GM19467 (cell line): ENCODE measurements around the gene NBEA.

Experiments
- ATAC-seq: cut with Tn5 transposase; IDR thresholded peaks from one replicate; pipeline ENCODE4 v1.9.1; 2021; ENCODE audit warnings: mild to moderate bottlenecking, moderate library complexity; ENCODE audit not compliant: unreplicated experiment

NBEA gene

DNA sequence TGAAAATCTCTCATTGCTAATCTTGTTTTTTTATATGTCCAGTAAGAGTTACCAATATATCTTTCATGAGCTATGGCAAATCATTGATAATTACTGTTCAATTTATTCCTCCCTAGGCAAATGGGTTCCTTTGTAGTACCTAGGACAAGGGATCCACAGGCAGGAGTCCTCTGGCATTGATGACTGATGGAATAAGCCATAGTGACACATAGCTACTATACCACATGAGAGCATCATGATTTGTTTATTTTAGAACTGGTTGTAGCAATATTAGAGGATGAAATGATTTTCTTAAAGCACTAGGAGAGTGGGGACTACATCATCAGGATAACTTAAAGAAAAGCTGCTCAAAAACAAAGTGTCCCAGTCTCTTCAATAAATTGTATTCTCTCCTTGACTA, 556.2 kb downstream of the NBEA start:
- ATAC-seq = no peak

DNA sequence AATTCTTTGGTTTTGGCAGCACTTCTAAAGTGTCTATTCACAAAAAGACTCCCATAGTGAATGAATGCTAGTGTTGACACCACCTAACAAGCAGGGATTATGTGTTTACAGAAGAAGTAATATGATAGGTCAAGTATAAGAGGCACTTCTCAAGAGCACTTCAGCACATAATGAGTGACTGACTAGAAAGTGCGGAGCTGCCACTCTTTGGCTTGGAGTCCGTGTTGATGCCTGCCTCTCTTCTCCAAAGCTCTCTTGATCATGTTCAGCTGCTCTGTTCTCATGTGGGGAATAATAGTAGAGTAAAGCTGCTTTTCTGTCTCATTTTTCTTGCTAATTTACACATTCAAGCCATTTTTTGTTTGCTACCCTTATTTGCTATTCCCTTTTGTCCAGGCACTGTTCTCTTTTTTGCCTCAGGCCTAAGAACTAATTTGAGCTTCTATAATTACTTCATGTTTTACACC, 557.2 kb downstream of the NBEA start:
- ATAC-seq = no peak

DNA sequence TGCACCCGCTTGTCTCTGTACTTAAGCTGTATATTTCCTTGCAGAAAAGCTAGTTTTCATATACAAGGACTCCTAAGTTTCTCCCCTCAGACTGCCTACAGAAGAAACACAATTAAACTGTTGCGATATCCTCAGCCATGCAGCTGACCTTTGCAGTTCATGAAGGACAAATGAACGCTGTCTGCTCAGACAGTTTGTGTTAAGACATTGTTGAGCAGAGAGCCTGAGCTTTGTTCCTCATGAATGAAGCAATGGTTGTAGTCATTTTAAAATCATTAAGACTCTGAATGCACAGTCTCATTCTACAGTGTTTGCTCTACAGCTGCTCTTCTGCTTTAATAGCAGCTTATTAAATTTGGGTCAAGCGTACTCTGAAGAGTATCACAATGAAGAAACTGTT, 557.6 kb downstream of the NBEA start:
- no peak for ATAC-seq

DNA sequence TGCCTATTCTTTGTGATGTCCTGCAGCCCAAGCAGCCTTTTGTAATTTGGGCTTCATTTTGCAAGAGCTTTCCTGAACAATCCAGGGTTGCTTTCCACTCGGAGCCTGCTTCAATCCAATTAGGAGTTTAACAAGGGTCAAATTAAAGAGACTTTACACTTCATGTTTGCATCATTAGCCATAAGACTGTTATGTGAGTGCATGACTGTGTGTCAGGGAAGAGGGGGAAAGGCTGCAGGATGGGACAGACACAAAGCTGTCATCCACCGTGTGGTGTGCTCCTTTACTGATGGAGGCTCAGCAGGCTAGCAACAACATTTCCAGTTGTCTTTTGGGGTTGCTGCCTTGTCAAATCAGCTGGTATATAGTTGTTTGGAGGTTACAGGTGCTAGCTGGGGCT, 558.1 kb downstream of the NBEA start:
- ATAC-seq = no peak

DNA sequence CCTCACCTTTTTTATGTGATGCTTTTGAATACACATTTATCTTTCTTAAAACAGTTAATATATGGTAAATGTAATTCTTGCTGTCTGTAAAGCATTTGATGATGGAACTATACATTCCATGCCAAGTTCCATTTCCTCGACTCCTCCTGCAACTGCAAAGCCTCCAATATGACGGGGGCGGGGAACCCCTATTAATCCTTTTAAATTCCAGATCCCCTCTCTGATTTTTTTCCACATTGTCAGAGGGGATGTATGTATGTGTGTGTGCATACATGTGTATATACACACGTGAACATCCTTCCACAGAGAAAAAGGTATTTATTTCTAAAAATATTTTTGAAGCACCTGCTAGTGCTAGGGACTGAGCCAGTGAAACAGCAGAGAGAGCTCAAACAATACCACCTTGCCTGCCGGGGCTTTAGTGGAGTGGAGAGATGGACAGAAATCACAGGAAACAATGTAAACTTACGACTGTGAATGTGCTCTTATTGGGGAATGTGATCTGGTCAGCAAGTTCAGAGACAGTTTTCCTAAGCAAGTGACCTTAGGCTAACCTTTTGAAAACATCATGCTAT, 559.7 kb downstream of the NBEA start:
- ATAC-seq = no peak

DNA sequence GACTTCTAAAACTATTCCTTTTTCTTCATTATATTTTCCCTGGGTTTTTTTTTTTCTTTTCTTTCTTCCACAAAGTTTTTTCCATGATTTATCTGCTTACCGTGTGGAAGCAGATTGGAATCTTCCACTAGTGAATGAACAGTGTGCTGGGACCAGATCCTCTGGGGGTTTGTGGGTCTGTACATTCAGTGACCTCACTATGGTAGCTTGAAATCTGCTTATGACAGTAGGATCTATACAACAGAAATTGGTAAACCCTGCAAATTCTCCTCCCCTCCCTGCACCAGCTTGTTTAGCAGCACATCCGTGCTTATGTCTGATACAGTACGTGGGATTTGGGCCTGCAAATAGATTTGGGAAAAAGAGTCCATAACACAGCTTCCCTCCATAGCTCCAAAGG, 560.4 kb downstream of the NBEA start:
- ATAC-seq = no peak

DNA sequence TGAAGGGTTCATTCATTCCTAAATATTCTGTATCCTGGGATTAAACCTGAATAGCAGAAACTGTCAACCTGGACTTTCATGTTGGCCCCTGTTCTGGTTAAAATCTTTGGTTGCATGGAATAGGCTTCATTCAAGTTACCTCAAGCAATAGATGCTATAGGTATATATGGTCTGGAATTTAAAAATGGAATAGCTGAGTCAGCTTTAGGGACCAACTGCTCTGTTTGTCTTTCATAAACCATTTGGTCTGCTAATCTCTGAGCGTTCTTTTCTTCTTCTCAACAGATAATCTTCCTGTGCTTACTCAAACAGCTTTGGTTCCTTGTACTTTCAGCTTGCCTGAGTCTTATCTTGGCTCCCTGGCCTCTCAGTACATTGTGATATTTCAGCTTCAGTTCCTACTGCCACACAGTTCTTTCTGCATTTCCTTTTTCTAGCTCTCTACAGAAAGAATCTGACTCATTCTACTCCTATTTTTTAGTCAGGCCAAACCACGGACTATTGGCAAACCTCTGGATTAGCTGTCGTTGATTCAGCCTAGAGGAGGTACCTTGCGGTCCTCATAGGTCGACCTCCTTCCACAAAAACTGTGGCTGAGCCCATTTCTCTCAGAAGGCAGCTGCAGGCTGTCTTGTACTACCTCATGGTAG, 570.3 kb downstream of the NBEA start:
- no peak for ATAC-seq

DNA sequence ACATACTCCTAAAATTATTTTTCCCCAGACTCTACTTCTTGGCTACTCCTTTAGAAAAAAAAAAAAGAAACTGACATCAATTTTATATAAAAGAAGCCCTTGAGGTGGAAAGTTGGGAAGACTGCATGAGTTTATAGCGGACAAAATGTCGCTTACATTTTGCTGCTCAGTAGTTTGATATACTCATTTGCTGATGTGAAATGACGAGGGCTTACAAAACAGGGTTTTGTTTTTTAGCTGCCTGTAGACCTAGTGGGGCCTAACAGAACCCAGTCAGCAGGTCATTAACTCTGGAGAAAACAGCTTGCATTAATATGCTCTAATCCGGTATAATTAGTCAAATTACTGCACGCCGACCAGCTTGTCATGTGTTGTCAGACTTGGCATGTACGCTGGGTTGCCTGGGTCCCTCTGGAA, 572.0 kb downstream of the NBEA start:
- no peak for ATAC-seq

DNA sequence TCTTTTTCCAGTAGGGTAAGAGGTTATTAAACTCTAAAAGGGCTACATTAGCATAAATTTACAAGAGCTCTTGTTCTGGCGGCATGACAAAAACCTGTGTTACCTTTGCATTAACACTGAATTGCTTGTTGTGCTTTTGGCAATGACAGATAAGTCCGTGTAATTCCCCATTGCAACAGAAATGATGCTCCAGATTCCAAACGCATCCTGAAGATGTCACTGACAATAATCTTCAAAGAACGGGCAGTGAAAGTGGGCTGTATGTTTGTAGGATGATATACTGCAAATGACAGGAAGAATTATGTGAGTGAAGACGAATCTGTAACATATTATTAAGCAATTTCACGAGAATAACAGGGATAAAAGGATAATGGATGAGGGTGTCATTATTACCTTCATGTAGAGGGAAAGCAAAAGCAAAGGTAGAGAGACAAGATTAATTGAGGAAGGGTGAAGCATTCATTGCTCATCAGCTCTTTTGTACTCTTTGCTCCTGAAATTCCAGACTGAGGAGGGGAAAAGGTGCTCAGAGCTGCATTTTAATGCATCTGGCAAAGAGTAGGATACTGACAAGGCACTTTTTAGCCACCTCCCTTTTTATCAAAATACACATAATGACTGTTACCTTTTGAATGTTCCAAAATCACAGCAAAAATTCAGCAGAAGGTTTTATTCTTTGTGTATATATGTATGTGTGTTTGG, 572.9 kb downstream of the NBEA start:
- ATAC-seq = no peak

DNA sequence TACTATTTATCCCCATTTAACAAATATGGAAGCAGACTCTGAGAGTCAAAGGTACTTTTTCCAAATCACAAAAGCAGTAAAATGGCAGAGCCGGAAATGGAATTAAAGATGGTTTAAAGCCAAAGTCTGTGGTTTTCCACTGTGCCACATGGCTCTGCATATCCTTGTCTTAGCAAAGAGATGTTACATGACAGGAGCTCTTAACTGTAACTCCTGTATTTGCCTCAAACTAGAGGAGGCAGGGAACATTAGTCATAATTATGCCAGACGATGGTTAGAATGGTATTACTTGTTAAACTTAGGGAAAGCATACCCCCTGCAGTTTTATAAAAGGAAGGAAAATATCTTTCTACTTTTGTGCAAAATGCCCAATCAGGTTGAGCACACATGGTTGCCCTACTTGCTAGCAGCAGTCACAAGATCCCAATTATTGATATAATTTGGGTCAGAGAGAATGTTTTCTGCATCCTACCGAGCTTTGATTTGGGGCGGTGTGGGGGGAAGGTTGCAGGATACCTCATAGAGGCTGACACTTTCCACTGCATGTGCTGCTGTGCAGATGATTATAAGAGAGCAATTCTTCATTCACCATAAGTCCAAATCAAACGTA, 576.4 kb downstream of the NBEA start:
- ATAC-seq = no peak

DNA sequence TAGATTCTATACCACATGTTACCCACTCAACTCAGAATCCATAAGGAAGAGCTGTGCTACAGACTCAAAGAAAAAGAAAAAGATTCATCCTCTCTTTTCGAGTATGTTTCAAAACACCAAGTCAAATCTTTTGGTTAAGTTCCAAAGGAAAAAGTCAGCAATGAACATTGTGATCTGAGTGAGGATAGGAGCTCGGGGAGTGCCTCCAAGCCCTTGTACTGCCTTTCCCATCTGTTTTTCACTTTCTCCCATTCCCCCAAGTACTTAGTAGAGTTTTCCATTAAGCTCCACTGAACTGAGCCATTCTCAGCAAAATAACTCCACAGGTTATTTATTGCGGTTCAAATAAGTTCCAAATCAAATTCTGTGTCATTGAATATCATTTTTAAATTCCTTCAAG, 582.1 kb downstream of the NBEA start:
- ATAC-seq = no peak

DNA sequence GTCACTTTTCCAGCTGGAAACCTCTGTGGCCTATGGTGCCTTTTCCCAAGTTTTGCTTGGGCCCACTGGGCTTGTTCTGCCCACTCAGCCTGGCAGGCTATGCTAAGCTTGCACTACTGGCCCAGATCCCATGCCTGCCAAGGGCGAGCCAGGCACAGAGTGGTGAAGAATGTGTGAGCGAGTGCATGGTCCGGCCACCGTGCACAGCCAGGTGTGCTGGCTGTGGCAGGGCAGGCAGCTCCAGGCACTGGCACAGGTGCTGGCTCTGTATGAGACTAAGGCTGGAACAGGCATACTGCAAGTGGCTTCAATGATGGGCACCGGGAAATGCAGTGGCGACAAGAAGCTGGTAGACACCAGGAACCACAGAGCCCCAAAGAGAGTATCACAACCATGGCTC, 584.5 kb downstream of the NBEA start:
- no peak for ATAC-seq

DNA sequence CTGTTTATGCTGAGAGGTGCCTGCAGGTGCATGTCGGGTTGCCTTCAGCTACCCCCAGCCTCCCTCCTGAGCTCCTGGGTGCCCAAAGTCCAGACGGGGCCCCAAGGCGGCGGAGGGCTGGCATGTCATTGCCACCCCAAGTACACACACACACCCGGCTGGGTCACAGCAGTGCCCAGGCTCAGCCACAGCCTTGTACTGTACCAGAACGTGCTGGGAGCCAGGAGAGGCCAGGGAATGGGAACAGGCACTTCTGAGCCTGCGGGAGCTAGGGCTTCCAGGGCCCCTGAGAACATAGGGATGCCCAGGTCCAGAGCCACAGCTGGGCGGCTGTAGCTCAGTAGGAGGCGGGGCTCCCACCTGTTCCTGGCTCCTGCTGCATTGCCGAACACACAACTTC, 585.4 kb downstream of the NBEA start:
- ATAC-seq = no peak

DNA sequence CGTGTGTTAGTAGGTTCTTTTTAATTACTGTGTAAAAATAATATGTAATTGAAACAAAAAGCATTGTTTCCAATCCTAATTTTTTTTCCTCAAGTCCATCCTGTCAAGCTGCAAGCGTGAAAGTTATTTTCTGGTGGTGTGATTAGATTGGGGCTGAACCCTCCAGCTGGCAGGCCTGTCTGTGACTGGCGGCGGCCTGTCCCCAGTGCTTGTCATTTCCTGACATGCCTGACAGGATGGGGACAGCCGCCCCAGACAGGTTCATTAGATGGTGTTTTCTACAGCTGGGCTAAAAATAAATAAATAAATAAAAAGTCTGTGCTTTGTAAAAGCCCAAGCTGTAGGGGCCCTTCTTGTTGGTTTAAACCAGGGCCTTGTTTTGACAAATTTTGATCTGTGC, 588.1 kb downstream of the NBEA start:
- ATAC-seq = no peak

DNA sequence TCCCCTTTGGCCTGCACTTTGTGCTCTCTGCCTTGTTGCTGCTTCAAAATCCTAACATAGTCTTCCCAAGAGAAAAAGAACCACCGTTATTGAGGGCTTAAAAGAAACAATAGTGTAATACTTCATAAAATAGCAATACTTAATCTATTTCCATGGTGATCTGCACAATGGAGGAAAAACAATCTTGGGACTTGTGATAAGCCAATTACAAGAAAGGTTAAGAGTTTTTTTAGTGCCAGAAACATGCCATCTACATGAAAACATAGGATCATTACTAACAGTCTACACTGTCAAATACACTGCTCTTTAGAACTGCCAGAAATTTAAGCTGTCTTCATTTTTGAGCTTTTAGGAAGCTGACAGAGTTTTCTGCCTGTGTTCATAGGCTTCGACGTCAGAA, 588.5 kb downstream of the NBEA start:
- ATAC-seq = no peak

DNA sequence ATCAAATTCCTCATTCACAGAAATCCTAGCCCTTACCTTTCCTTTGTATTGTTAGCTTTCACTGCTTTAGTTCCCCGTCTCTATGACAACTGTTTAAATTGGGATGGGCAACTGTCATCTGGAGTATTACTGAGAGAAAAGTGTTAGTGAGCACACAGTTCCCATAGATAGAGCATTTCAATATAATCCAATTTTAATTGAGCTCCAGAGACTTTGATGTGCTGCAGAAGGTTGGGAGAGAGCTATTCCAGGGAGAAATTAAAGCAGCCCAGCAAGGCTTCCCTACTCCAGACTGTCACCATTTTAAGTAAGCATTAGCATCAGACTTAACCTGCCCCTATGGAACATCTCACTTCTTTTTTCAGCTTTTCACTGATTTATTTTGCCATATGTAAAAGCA, 589.5 kb downstream of the NBEA start:
- ATAC-seq = no peak

DNA sequence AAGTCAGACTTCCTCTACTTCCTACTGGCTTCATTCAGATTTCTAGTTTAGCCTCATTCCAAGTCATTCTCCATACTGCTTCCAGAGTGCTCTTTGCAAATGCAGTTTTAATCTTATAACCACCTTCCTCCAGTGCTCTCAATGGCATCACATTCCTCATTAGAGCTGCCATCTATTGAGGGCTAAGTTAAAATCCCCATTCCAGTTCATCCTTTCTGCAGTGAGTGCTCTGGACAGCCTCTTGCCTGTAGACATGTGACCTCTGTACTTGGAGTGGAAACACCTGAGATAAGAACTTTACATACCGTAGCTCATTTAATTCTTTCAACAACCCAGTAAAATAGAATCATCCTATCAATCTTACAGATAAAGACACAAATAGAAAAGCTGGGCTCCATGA, 592.3 kb downstream of the NBEA start:
- ATAC-seq = no peak

DNA sequence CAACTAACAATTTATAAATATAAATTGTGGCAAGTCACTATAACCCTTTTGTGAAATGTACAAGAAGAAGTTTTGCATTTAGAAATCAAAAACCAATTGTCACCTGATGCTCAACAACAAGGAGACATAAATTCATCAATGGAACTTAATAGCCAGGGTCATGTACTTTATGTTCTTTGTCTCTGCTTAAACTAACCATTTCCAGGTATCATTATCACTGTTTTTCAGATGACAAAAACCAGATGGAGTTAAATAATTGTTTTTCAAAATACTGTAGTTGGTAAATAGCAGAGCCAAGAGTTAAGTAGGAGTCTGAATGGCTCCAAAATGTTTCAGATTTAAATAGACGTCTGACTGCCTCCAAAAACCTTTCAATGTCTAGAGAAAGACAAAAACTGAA, 606.7 kb downstream of the NBEA start:
- ATAC-seq = no peak

DNA sequence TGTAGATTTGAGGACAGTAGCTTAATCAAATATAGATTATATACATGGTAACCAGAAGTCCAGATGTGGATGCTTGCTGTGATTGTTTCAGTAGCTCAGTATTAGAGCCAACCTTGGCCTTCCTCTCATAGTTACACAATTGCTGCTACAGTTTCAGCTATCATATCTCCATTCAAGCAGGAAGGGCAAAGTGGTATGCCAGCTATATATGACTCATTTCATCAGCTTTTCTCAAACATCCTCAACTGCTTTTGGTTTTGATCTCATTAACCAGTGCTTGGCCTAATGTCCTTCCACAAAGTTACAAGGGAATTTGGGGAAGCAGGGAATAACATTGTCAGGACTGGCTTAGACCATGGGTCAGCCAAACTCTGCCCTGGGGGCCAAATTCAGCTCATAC, 607.4 kb downstream of the NBEA start:
- ATAC-seq = peak; percentile 91

DNA sequence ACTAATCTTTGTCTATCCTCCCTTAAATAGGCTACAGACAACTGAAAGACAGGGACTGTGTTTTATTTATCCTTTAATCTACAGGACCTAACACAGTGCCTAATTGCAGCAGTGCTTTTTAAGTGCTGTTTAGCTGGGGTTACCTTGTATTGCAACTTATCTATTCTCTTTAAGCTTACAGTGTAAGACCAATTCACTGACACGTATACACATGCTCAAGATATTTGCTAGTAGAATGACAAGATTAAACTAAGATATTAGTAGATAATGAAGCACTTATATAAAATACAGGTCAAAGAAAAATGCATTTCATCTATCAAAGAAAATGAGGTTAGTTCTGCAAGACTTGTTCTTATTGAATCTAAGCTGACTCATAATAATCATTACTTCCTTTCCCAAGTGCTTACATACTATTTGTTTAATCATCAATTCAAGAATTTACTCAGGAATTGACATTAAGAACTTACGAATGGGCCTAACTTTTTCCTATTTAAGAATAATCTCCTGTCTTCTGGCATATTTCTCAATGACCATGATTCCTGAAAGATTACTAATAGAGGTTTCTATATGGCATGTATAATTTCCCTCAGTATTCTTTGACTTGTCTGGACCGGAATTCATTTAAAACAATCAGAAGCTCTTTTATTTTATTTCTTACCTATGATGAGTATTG, 610.2 kb downstream of the NBEA start:
- no peak for ATAC-seq

DNA sequence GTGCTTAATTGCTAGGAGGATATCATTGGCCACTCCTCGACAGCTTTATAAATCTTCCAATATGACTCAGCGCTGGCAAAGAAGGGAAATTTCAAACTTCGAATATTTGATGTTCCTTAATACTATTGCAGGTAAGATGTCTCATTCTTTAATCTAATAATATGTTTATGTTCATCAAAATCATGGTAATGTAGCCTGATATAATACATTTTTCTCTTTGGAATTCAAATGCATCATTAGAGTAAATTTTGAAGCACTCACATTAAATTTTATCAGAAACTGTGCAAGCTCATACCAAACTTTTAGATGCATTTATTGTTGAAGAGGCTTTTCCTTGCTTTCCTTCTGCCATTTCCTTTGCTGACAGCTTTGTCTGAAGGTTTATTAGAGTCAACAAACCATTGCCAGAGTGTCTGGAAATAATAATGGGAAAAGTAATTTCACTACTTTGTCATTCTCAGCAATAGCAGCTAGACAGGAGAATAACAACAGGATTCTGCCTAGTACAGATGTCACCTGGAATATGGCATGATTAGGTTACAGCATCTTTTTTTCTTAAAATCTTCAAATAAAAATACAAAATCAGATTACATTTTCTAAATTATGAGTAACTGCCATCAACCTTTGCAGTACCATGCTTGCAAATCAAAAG, 613.0 kb downstream of the NBEA start:
- ATAC-seq = no peak
